GM23248 (cell line): ENCODE data around the gene RHOXF1. TPM values are rescaled to one million over a fixed set of nuclear protein-coding genes. Genes with fewer than 3 reads are reported as not detected.
"Not testable (repeated sequence)": the region's sequence is repeated elsewhere in the genome, so short reads cannot be mapped to it uniquely, and the experiment has no call there.

Experiments
- DNase-seq: peaks from one replicate; pipeline ENCODE4 v3.0.0-alpha.2; 2015
- H2AFZ ChIP-seq: fragments of 200-600 bp; sonication (generic); 2 replicates; pipeline ENCODE4 v1.6.1; 2016; ENCODE audit warnings: antibody characterized with exemption
- H3F3A ChIP-seq: fragments of 200-600 bp; sonication (generic); 2 replicates; pipeline ENCODE4 v1.6.1; 2016; ENCODE audit warnings: mild to moderate bottlenecking, antibody characterized with exemption, mixed run types; ENCODE audit not compliant: insufficient read depth
- H3K27ac ChIP-seq: fragments of 200-600 bp; sonication (generic); 2 replicates; pipeline ENCODE4 v1.5.1; 2016; ENCODE audit warnings: mild to moderate bottlenecking
- H3K27me3 ChIP-seq: fragments of 200-600 bp; sonication (generic); replicated peaks from 2 replicates; pipeline ENCODE4 v1.6.1; 2016; ENCODE audit warnings: mild to moderate bottlenecking; ENCODE audit not compliant: insufficient read depth
- H3K36me3 ChIP-seq: fragments of 200-600 bp; sonication (generic); 2 replicates; pipeline ENCODE4 v1.6.1; 2016; ENCODE audit warnings: low read depth, mild to moderate bottlenecking
- H3K4me1 ChIP-seq: fragments of 200-600 bp; sonication (generic); 2 replicates; pipeline ENCODE4 v1.6.1; 2016; ENCODE audit warnings: mild to moderate bottlenecking; ENCODE audit not compliant: insufficient read depth
- H3K4me2 ChIP-seq: fragments of 200-600 bp; sonication (generic); one replicate; pipeline ENCODE4 v1.6.1; 2016; ENCODE audit warnings: mild to moderate bottlenecking; ENCODE audit not compliant: unreplicated experiment
- H3K4me3 ChIP-seq: fragments of 200-600 bp; sonication (generic); 2 replicates; pipeline ENCODE4 v1.5.1; 2016; ENCODE audit warnings: mild to moderate bottlenecking
- H3K79me2 ChIP-seq: fragments of 200-600 bp; sonication (generic); 2 replicates; pipeline ENCODE4 v1.6.1; 2016; ENCODE audit warnings: mild to moderate bottlenecking; ENCODE audit not compliant: insufficient read depth
- H3K9ac ChIP-seq: fragments of 200-600 bp; sonication (generic); 2 replicates; pipeline ENCODE4 v1.6.1; 2016; ENCODE audit warnings: mild to moderate bottlenecking
- H3K9me2 ChIP-seq: fragments of 200-600 bp; sonication (generic); 2 replicates; pipeline ENCODE4 v1.6.1; 2016; ENCODE audit warnings: mixed run types, mild to moderate bottlenecking, moderate library complexity; ENCODE audit not compliant: insufficient read depth
- H3K9me3 ChIP-seq: fragments of 200-600 bp; sonication (generic); one replicate; pipeline ENCODE4 v1.6.1; 2017; ENCODE audit warnings: low read depth
- H4K20me1 ChIP-seq: fragments of 200-600 bp; sonication (generic); 2 replicates; pipeline ENCODE4 v1.6.0; 2016; ENCODE audit not compliant: insufficient read depth
- EZH2 ChIP-seq: fragments of 200-600 bp; sonication (generic); IDR thresholded peaks from 2 replicates; pipeline ENCODE4 v1.6.1; 2018; ENCODE audit warnings: antibody characterized with exemption, mild to moderate bottlenecking; ENCODE audit not compliant: insufficient read depth, poor library complexity, severe bottlenecking
- EZH2phosphoT487 ChIP-seq: fragments of 200-600 bp; sonication (generic); IDR thresholded peaks from 2 replicates; pipeline ENCODE4 v1.6.1; 2018; ENCODE audit warnings: antibody characterized with exemption, moderate library complexity, mild to moderate bottlenecking, low read depth; ENCODE audit not compliant: insufficient read depth
- WGBS, 2 experiments: methylation state at CpG; one replicate each; pipeline ENCODE4 v1.1.6; 2015 to 2017; ENCODE audit warnings: low lambda C conversion rate in 2 of 2, low coverage in 1 of 2; ENCODE audit errors: missing lambda C conversion rate in 2 of 2; 5-methylcytosine and 5-hydroxymethylcytosine counted together
- in situ Hi-C: fragments of 300-500 bp; cut with MboI; formaldehyde crosslinking; loops from 2 replicates; pipeline ENCODE4 v1.15.0; 2020
- polyA plus RNA-seq: library from polyadenylated mRNA; unstranded; fragments of >200 nt; fragmentation: Nextera tagmentation; extraction: Ambion mirVana; gene quantifications from 2 replicates; pipeline ENCODE4 v1.2.1, GENCODE V29; 2016
- total RNA-seq: library from RNA; depleted of rRNA; stranded (reverse); fragments of >200 nt; shearing (Covaris generic); gene quantifications from 2 replicates; pipeline ENCODE4 v1.2.3, GENCODE V29; 2014; rRNA removed

RHOXF1 gene
- total RNA-seq (not detected in 2 replicates), polyA plus RNA-seq (not detected in 2 replicates)

GRCh38 chrX:120115438-120115963 lies at the start of gene RHOXF1:
Gene RHOXF1, minus strand, starts transcription at chrX:120115913. Its CDS starts 51 bp downstream, at chrX:120115862.
- Histone ChIP-seq H3K27me3 (no peaks in the 10 kb centered on the region), H3K79me2 (no peaks in the 10 kb centered on the region), H3K27ac (no peak within 1 kb of the TSS), H3F3A (no peaks in the 10 kb centered on the region), H3K4me2 (no peak within 1 kb of the TSS), H3K9me2 (no peaks in the 10 kb centered on the region), H2AFZ (no peak within 1 kb of the TSS), H4K20me1 (no peaks in the 10 kb centered on the region), H3K4me1 (no peaks in the 10 kb centered on the region), H3K9ac (no peak within 1 kb of the TSS), H3K4me3 (no peak within 1 kb of the TSS), H3K36me3 (no peaks in the 10 kb centered on the region), H3K9me3 (no peaks in the 10 kb centered on the region)
- DNase-seq: no peak
- 92 to 93% methylated on average over 19 to 25 of the region's 35 CpGs for WGBS, 2 experiments
- TF ChIP-seq EZH2phosphoT487 (no peak), EZH2 (no peak)
- in situ Hi-C loops: loop anchor here (25.0 kb wide), 2 partner anchors 97 to 103 kb away; no protein-coding TSS in a partner anchor

GRCh38 chrX:120159086-120159485 lies 43.4 kb upstream of the RHOXF1 start:
- DNase-seq, H3K27me3 ChIP-seq, H3K27ac ChIP-seq, H3K4me2 ChIP-seq, H2AFZ ChIP-seq, H3K4me1 ChIP-seq, H3K9me2 ChIP-seq, H3K9me3 ChIP-seq, in situ Hi-C loops, H3K4me3 ChIP-seq, H3K9ac ChIP-seq, H3F3A ChIP-seq, H4K20me1 ChIP-seq, H3K36me3 ChIP-seq, H3K79me2 ChIP-seq: not testable (repeated sequence)
- WGBS, 2 experiments: 87% methylated on average over 9 of the region's 33 CpGs; no CpG with 5 or more reads in 1 of the 2 experiments

GRCh38 chrX:120158313-120158712 lies 42.6 kb upstream of the RHOXF1 start, which contains the start of gene RHOXF2:
Gene RHOXF2, plus strand, starts transcription at chrX:120158613. Its CDS starts 138 bp downstream, at chrX:120158751.
- H3K36me3 ChIP-seq, H3K9ac ChIP-seq, DNase-seq, H3K9me2 ChIP-seq, H3K4me1 ChIP-seq, H3K9me3 ChIP-seq, H3K27ac ChIP-seq, H2AFZ ChIP-seq, in situ Hi-C loops, H3K27me3 ChIP-seq, H4K20me1 ChIP-seq, H3K4me2 ChIP-seq, H3F3A ChIP-seq, H3K79me2 ChIP-seq, H3K4me3 ChIP-seq: not testable (repeated sequence)
- WGBS, 2 experiments: no CpG with 5 or more reads among the region's 15 CpGs

- H3K4me2 ChIP-seq, H3K36me3 ChIP-seq, H2AFZ ChIP-seq, H3K9me2 ChIP-seq, H3K27ac ChIP-seq, H3K9me3 ChIP-seq, in situ Hi-C loops, H4K20me1 ChIP-seq, H3K79me2 ChIP-seq, H3K4me3 ChIP-seq, H3K4me1 ChIP-seq, H3K9ac ChIP-seq, DNase-seq, H3K27me3 ChIP-seq, H3F3A ChIP-seq: not testable (repeated sequence)
- no CpG with 5 or more reads among the region's 12 CpGs for WGBS, 2 experiments
These were observed 34.5 kb upstream of the RHOXF1 start for GRCh38 chrX:120150109-120150744.

GRCh38 chrX:120147537-120147936 lies 31.8 kb upstream of the RHOXF1 start:
- in situ Hi-C loops: no loop called here
- Histone ChIP-seq H3K27me3 (no peaks in the 10 kb centered on the region), H3F3A (no peaks in the 10 kb centered on the region), H4K20me1 (no peaks in the 10 kb centered on the region), H3K36me3 (no peaks in the 10 kb centered on the region), H3K4me2 (no peak overlapping the region), H3K9me3 (no peaks in the 10 kb centered on the region), H3K9ac (no peak overlapping the region), H2AFZ (no peak overlapping the region), H3K4me3 (no peak overlapping the region), H3K9me2 (no peaks in the 10 kb centered on the region), H3K27ac (no peak overlapping the region), H3K4me1 (no peaks in the 10 kb centered on the region), H3K79me2 (no peaks in the 10 kb centered on the region)
- 84 to 92% methylated on average over 7 of the region's 8 CpGs for WGBS, 2 experiments
- TF ChIP-seq EZH2: no peak
- DNase-seq: no peak

- H3K4me2 ChIP-seq, H3K9me2 ChIP-seq, H3K9ac ChIP-seq, H3K27me3 ChIP-seq, H3K4me3 ChIP-seq, H3K79me2 ChIP-seq, H3K9me3 ChIP-seq, DNase-seq, H3K4me1 ChIP-seq, H2AFZ ChIP-seq, in situ Hi-C loops, H3F3A ChIP-seq, H3K36me3 ChIP-seq, H4K20me1 ChIP-seq, H3K27ac ChIP-seq: not testable (repeated sequence)
- WGBS, 2 experiments: 79 to 83% methylated on average over 1 of the region's 1 CpG
These were observed 30.6 kb upstream of the RHOXF1 start for GRCh38 chrX:120146323-120146722.
